GM19239 (cell line): Measurements from ENCODE around the gene SFN.

Experiments used
- DNase-seq: peaks from one replicate; pipeline ENCODE4 v3.0.0; 2011; ENCODE audit warnings: low spot score; ENCODE audit not compliant: insufficient read length
- FAIRE-seq: peaks from 2 replicates; lab custom pipeline; 2011; peaks lifted over from hg19 to GRCh38; lab: Jason Lieb, UNC

Gene SFN

DNA sequence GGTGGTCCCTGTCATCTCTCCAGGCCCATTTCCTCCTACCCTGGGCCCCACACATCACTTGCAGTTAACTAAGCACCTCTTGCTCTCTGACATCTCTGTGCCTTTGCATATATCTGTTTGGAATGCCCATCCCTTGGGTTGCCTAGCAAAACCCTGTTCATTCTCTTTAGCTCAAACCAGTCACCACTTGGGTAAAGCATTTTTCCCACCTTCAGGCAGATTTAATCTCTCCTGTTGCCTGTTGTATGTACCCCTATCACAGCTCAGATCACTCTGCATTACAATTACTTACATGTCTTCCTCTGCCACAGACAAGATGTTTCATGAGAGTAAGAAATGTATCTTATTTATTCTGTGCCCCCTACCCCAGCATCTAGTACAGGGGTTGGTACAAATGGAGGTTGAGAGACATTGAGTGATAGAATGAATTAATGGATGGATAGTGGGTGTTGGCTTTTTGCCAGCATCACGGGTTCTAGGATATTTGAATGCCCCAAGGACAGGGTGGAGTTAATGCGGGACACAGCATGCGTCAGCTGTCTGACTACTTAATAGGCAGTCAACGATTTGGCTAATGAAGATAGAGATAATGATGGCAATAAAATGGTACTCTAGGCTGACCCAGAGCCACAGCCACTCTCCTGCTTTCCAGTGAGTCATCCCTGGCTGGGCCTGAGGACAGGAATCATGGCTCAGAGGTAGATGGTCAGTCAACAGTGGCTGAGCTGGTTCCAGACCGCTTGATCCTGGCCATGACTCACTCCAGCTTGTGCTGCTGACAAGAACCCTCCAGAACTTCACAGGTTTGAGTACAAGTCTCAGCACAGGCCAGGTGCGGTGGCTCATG, 44.3 kb downstream of the SFN start:
- FAIRE-seq (no peak), DNase-seq (no peak)

GRCh38 chr1:26909951-26910342, 47.0 kb downstream of the SFN start:
- DNase-seq (no peak), FAIRE-seq (no peak)

GRCh38 chr1:26910343-26911160, 47.6 kb downstream of the SFN start:
- DNase-seq (no peak), FAIRE-seq (no peak)

DNA sequence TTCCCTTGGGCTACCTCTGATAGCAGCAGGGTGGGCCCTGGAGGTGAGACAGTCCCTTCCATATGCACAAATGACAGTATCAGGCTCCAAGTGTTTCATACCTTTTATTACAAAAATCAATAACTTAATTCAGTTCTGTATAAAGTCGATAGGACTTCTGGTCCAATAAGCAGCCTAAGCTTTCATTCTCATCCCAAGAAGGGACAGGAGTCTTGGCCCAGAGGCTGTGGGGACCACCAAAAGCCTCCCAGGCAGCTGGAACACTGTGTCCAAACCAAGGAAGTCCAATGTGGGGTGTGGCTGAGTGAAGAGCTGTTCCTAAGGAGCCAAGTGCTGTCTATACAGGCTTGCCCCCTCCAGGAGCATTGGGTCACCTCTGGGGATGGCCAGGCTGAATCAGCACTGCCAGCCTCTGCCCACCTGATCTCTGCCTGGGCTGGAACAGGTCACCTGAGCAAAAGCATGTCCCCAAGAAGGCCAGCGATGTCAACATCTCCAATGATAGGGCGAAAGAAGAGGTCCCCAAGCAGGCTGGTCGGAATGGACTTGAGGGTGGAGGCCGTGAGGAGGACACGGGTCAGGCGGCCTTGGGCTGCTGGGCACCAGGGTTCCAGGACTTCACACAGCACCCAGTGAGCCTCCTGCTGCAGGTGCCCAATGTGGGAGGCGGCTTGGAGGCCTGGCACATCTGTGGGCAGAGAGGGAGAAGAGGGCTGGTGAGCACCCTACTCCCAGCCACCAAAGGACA, 48.6 kb downstream of the SFN start:
- DNase-seq (no peak), FAIRE-seq (no peak)

GRCh38 chr1:26912147-26912490, 49.2 kb downstream of the SFN start:
- DNase-seq: no peak
- no peak for FAIRE-seq

DNA sequence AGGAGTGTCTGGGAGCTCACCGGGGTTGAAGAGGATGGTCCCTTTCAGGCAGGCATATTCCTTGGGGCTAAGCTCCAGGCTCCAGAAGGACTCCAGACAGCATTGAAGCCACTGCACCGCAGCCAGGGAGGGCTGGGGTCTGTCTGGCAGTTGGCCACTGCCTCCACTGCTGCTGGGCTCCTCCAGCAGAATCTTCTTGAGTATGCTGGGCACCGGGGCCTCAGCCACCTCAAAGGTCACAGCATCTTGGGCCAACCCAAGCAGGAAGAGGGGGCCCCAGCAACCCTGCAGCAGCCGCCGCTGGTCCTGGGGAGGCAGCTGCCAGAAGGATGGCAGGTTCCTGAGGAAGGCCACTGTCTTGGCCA, 50.4 kb downstream of the SFN start:
- no peak for DNase-seq
- FAIRE-seq: no peak
